Stimulated activated memory B cell treated with anti-CD40 and anti-IgM and Interleukin-4, amounts not matched to agents 10 μg/mL and 1 μg/mL and 100 μg/mL, for 72 hours (primary cell): Measurements from ENCODE around the gene MCF2L2.

Experiments
- ATAC-seq: fragments of 150-1000 bp; cut with Tn5 transposase; 2 replicates; pipeline ENCODE4 v1.10.0; 2021
- H3K27ac Mint-ChIP-seq: one replicate; pipeline ENCODE4 v1.8.0; 2022; ENCODE audit warnings: mild to moderate bottlenecking, mixed read lengths
- H3K27me3 Mint-ChIP-seq: one replicate; pipeline ENCODE4 v1.8.0; 2022; ENCODE audit warnings: mixed read lengths
- H3K36me3 Mint-ChIP-seq: one replicate; pipeline ENCODE4 v1.8.0; 2022; ENCODE audit warnings: mixed read lengths
- H3K4me1 Mint-ChIP-seq: one replicate; pipeline ENCODE4 v1.8.0; 2022; ENCODE audit warnings: mixed read lengths
- H3K4me3 Mint-ChIP-seq: one replicate; pipeline ENCODE4 v1.8.0; 2022; ENCODE audit warnings: mild to moderate bottlenecking, moderate library complexity, mixed read lengths
- H3K9me3 Mint-ChIP-seq: one replicate; pipeline ENCODE4 v1.8.0; 2022; ENCODE audit warnings: mixed read lengths

The MCF2L2 gene

DNA sequence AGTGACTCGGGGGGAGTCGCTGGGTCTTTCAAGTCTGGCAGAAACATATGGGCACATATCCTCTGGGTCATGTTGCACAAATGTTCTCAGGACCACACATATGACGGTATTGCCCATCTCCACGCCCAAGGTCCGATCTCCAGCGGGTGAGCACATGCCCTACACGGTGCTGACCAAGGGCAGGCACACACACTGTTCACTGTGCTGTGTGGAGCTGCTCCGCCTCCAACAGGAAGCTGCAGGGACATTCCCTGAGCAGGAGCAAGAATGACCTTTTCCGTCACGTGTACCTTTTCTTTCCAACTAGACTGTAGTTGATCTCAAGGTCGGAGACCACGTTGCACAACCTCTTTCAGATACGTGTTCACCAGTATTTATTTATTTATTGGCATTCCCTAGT lies 217.1 kb downstream of the MCF2L2 start:
- Mint-ChIP-seq H3K4me3 (no peak overlapping the region), H3K4me1 (peaks cover 26% of the 10 kb centered on the region), H3K27ac (no peak overlapping the region), H3K9me3 (no peaks in the 10 kb centered on the region), H3K36me3 (no peaks in the 10 kb centered on the region), H3K27me3 (peaks cover 46% of the 10 kb centered on the region)
- no peak for ATAC-seq

DNA sequence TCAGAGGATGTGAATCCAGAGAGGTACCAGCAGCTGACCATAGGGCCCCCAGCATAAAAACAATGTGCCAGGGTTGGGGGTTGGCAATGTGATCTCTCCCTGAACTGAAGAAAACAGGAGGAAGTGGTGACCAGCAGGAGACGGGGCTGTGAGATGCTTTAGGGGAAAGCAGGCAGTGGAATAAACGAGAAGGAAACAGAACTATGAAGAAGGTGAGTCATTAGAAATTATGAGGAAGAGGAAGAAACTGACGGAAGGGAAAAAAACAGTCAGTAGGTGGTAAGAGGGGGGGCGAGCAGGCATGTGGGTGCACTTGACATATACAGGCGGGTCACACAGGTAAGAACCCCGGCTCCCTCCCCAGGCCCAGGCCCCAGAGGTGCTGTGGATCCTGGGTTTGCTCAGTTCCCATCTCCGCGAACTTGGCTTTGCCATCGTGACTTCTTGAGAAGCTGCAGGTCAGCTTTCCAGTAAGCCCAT lies 217.5 kb downstream of the MCF2L2 start:
- Mint-ChIP-seq H3K9me3 (no peaks in the 10 kb centered on the region), H3K4me3 (no peak overlapping the region), H3K27me3 (peaks cover 48% of the 10 kb centered on the region), H3K36me3 (no peaks in the 10 kb centered on the region), H3K4me1 (peaks cover 26% of the 10 kb centered on the region), H3K27ac (peak overlapping the region; percentile 1)
- ATAC-seq, result peak; percentile 49

DNA sequence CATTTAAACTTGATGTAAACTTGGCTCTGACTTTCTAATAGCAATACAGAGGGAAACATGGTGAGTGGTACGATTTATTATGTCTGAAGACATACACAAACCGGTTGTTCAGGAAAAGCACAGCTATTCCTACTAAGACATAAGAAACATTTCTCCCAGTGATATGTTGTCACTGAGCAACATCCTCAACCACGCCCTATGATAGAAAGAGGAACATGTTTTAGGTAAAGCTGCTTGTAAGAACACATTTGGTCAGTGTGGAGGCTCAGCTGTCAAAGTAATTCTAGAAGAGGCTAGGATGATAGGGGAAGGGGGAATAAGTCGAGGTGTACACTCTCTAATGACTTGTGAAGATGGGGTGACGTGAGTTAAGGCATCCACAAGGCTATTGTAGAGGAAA lies 218.1 kb downstream of the MCF2L2 start:
- no peak for ATAC-seq
- H3K36me3 Mint-ChIP-seq, result no peaks in the 10 kb centered on the region
- no peak overlapping the region for H3K4me3 Mint-ChIP-seq
- H3K27ac Mint-ChIP-seq, result peak overlapping the region; percentile 1
- H3K4me1 Mint-ChIP-seq, result peaks cover 26% of the 10 kb centered on the region
- H3K9me3 Mint-ChIP-seq, result no peaks in the 10 kb centered on the region
- H3K27me3 Mint-ChIP-seq, result peaks cover 48% of the 10 kb centered on the region

DNA sequence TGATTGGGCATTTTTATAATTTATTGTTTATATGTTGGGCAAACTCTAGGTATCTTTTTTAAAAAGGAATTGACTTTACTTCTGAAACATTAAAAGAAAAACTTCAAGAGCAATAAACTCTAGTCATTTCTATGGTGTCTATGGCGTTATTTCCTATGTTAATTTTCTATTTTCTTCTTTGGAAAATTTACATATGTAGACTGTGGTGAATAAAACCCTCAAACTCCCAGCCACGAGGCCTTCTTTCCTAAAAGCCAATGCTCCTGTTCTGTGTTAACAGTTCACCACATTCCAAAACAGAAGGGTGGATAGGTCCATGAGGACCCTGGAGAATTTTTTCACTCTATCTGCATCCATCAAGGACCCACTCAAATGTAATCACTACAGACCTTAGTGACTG lies 219.6 kb downstream of the MCF2L2 start:
- H3K36me3 Mint-ChIP-seq, result peaks cover 7% of the 10 kb centered on the region
- H3K27ac Mint-ChIP-seq, result no peak overlapping the region
- peaks cover 5% of the 10 kb centered on the region for H3K9me3 Mint-ChIP-seq
- ATAC-seq, result no peak
- peaks cover 49% of the 10 kb centered on the region for H3K27me3 Mint-ChIP-seq
- no peak overlapping the region for H3K4me3 Mint-ChIP-seq
- peaks cover 16% of the 10 kb centered on the region for H3K4me1 Mint-ChIP-seq

DNA sequence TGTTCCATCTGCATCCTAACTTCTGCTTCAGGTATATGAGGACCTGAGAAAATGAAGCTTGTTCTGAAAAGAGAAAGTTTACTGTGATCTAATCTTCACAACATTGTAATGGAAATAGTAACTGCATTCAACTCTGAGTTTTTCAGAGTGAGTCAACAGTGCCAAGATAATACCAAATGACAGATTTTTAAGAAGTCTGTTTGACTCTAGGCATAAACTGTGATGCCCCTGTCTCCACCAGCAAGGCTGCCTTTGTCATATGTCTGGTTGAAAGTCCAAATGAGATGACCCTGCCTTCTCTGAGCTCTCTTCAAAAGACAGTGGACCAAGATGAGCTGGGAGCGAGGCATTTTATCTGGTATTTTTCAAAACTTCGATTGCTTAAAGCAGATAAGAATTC lies 220.2 kb downstream of the MCF2L2 start:
- peaks cover 10% of the 10 kb centered on the region for H3K9me3 Mint-ChIP-seq
- ATAC-seq, result no peak
- no peak overlapping the region for H3K4me3 Mint-ChIP-seq
- peaks cover 12% of the 10 kb centered on the region for H3K36me3 Mint-ChIP-seq
- H3K27ac Mint-ChIP-seq, result no peak overlapping the region
- H3K4me1 Mint-ChIP-seq, result peaks cover 15% of the 10 kb centered on the region
- H3K27me3 Mint-ChIP-seq, result peaks cover 53% of the 10 kb centered on the region

DNA sequence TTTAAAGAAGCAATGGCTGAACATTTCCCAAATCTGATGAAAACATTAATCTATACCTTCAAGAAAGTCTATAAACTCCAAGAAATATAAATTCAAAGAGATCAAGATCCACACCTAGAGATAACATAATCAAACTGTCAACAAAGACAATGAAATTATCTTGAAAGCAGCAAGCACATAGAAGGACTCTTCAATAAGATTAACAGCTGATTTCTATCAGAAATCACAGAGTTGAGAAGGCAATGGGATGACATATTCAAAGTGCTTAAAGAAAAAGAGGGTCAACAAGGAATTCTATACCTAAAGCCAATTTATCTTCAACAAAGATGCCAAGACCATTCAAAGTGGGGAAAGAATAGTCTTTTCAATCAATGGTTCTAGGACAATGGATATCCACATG lies 224.7 kb downstream of the MCF2L2 start:
- Mint-ChIP-seq H3K9me3 (peaks cover 11% of the 10 kb centered on the region), H3K36me3 (peaks cover 14% of the 10 kb centered on the region), H3K27me3 (peaks cover 45% of the 10 kb centered on the region), H3K27ac (no peak overlapping the region), H3K4me1 (no peaks in the 10 kb centered on the region), H3K4me3 (no peak overlapping the region)
- no peak for ATAC-seq

DNA sequence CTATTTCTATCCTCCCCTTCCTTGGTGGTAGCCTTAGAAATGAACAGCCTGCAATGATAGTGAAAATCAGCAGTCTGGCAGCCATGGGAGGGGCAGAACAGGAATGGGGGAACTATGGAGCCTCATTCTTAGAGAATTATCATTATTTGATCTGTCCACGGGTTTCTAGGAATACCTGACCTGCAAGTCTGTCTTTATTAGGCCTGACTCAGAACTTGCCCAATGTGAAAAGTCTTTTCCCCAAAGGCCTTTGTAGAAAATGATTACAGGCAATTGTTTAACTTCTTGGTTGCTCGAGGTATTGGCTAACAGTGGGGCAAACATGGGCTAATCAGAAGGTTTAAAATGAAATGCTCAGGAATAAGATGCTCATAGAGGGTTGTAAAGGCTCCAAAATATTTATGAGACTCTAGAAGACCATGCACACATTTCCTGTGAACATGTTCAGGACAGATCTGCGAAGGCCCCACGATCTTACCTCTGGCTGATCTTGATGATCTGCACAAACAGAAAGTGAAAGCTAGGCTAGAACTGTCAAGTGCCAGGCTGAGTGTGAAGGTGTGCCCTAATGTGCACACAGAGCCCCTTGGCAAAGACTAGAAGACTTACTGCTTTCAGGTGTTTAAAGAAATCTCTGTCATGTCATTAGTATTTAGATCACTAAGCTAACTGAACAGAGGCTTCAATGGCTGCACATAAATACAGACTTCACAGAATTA lies 226.3 kb downstream of the MCF2L2 start:
- H3K4me3 Mint-ChIP-seq, result no peak overlapping the region
- no peaks in the 10 kb centered on the region for H3K4me1 Mint-ChIP-seq
- H3K9me3 Mint-ChIP-seq, result peaks cover 11% of the 10 kb centered on the region
- H3K27me3 Mint-ChIP-seq, result peaks cover 47% of the 10 kb centered on the region
- no peak for ATAC-seq
- peaks cover 14% of the 10 kb centered on the region for H3K36me3 Mint-ChIP-seq
- H3K27ac Mint-ChIP-seq, result no peak overlapping the region

DNA sequence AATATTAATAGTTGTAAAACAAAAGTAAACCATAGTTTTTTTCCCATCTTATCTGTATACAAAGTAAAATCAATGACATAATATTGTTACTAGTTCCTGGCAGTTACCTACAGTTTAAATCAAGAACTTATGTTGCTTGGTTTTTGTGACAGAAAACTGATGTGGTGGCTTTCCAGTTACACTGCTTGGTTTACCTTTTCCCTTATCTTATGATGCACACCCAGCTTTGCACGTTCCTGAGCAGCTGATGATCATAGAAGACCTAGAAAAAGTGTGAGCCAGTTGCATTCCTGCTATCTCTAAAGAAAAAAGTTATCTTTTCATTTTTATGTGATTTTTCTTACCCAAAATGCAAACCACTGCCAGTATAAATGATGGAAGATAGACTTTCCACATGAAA lies 229.5 kb downstream of the MCF2L2 start:
- no peaks in the 10 kb centered on the region for H3K4me1 Mint-ChIP-seq
- peaks cover 48% of the 10 kb centered on the region for H3K27me3 Mint-ChIP-seq
- peaks cover 7% of the 10 kb centered on the region for H3K9me3 Mint-ChIP-seq
- peaks cover 8% of the 10 kb centered on the region for H3K36me3 Mint-ChIP-seq
- no peak overlapping the region for H3K27ac Mint-ChIP-seq
- ATAC-seq, result no peak
- no peak overlapping the region for H3K4me3 Mint-ChIP-seq

DNA sequence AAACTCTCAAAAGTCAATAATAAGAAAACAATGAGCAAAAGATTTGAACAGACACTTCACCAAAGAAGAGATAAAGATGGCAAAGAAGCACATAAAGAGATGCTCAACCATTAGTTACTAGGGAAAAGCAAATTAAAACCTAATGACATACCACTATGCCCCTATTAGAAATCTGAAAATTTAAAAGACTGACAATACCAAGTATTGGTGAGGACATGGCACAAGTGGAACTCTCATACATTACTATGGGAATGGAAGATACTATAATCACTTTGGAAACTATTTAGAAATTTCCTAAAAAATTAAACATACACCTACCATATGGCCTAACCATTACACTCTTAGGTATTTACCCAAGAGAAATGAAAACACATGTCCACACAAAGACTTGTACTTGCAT lies 230.7 kb downstream of the MCF2L2 start:
- no peak overlapping the region for H3K27ac Mint-ChIP-seq
- no peak for ATAC-seq

DNA sequence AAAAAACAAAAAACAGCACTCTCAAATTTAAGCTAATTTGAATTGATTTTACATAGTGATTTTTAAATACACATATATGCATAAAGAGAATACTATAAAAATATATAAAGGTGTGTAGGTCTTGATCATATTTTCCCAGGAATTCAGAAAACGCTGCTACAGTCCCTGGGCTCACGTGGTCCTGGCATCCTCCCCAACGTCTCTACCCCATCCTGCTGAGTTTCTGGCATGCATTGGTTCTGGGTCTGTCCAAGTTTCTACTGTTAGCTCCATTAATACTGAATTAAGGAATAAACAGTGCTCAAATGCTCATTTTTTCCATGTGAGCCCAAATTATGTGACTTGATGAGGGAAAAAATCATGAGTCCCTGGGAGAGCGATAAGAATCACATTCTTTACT lies 233.2 kb downstream of the MCF2L2 start:
- H3K27me3 Mint-ChIP-seq, result peaks cover 70% of the 10 kb centered on the region
- ATAC-seq, result no peak
- no peaks in the 10 kb centered on the region for H3K36me3 Mint-ChIP-seq
- no peaks in the 10 kb centered on the region for H3K9me3 Mint-ChIP-seq
- H3K27ac Mint-ChIP-seq, result no peak overlapping the region
- no peak overlapping the region for H3K4me3 Mint-ChIP-seq
- H3K4me1 Mint-ChIP-seq, result no peaks in the 10 kb centered on the region

More for the DNA sequence above, 230.7 kb downstream of the MCF2L2 start:
- no peak overlapping the region for H3K4me3 Mint-ChIP-seq
- H3K36me3 Mint-ChIP-seq, result no peaks in the 10 kb centered on the region
- H3K27me3 Mint-ChIP-seq, result peaks cover 50% of the 10 kb centered on the region
- H3K4me1 Mint-ChIP-seq, result no peaks in the 10 kb centered on the region
- H3K9me3 Mint-ChIP-seq, result no peaks in the 10 kb centered on the region

DNA sequence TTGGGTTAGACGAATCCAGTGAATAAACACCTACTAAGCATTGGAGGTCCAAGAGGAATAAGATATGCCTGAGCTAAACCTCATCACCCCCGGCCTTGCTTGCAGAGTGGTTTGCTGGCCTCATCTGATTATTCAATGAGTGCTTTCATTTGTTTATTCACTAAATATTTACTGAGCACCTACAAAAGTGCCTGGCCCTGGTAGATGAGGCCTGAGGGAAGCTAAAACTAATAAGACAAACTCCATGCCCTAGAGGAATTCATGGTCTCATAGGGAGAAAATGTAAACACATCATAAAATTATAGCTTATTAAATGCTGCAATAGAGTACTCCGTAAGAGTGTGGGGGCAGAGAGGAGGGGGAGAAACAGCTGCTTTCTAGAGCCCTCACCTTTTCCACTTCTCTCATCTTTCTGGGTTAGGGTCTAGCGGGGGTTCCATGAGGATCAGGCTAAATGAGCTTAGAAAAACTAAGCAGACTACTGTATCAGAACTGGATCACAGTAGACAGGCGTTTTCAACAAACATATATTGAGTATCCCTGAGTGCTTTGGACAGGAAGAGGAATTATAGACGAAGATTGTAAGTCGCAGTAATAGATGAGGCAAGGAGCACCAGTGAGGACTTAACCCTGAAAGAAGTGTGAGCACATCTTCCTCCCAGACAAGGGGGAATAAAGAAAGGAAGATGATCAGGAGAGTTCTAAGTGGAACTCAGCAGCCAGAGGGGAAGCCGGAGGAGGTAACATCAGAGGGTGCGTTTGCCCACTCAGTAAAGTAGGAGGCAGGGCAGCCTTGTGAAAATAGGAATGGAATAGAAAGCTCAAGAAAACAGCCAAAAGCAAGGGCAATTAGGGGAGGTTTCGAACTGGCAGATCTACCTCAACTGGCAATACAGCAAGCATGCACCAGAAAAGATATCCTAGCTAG lies 234.4 kb downstream of the MCF2L2 start:
- ATAC-seq, result no peak
- H3K27ac Mint-ChIP-seq, result no peak overlapping the region
- no peaks in the 10 kb centered on the region for H3K4me1 Mint-ChIP-seq
- H3K36me3 Mint-ChIP-seq, result no peaks in the 10 kb centered on the region
- no peak overlapping the region for H3K4me3 Mint-ChIP-seq
- no peaks in the 10 kb centered on the region for H3K9me3 Mint-ChIP-seq
- peaks cover 83% of the 10 kb centered on the region for H3K27me3 Mint-ChIP-seq

DNA sequence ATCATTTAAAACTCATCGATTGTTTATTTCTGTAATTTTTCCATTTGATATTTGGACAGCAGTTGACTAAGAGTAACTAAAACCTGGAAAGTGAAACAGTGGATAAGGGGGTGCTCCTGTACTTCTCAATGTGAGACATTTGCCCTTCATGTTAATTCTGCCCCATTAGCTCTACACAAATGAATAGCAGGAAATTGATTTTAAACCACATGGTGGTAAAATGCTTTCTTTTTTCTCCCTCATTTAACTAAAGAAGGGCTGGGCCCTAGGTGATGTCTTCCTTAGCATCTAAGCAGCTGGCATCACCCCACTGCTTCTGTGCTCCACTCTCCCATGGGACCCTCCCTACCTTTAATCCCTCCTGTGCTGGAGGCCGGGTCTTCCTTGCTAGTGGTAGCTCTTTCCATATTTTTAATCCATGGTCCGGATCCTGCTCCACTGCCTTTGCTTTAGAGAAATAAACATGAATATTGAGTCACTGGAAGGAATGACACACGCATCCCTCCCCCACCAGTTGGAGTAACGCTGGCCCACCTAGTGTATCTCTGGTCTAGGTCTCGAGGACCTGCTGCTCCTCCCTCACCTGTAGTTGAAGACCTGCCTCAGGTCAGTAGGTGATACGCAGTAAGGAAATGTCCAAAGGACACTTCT lies 235.6 kb downstream of the MCF2L2 start:
- no peak for ATAC-seq
- Mint-ChIP-seq H3K27ac (no peak overlapping the region), H3K4me1 (no peaks in the 10 kb centered on the region), H3K9me3 (no peaks in the 10 kb centered on the region), H3K36me3 (no peaks in the 10 kb centered on the region), H3K27me3 (peaks cover 90% of the 10 kb centered on the region), H3K4me3 (no peak overlapping the region)

DNA sequence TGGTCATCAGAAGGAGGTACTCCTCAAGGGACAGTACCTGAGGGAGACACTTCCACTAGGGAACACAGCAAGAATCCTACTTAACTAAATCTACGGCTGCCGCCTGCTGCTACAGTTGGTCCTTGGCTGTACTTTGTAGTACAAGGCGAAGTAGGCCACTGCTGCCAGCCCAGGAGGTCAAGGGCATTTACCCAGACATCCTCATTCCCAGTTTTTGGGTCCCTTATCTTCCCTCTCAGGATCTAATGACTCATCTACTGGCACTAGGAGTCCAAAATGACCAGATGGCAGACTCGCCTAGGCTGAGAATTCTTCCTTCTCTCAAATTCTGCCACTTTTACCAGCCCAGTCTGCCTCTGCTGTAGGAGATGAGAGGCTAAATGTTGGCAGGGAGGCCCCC lies 238.8 kb downstream of the MCF2L2 start:
- no peak overlapping the region for H3K4me3 Mint-ChIP-seq
- ATAC-seq, result no peak
- H3K9me3 Mint-ChIP-seq, result no peaks in the 10 kb centered on the region
- peaks cover 68% of the 10 kb centered on the region for H3K27me3 Mint-ChIP-seq
- no peaks in the 10 kb centered on the region for H3K36me3 Mint-ChIP-seq
- H3K27ac Mint-ChIP-seq, result no peak overlapping the region
- H3K4me1 Mint-ChIP-seq, result peaks cover 11% of the 10 kb centered on the region

DNA sequence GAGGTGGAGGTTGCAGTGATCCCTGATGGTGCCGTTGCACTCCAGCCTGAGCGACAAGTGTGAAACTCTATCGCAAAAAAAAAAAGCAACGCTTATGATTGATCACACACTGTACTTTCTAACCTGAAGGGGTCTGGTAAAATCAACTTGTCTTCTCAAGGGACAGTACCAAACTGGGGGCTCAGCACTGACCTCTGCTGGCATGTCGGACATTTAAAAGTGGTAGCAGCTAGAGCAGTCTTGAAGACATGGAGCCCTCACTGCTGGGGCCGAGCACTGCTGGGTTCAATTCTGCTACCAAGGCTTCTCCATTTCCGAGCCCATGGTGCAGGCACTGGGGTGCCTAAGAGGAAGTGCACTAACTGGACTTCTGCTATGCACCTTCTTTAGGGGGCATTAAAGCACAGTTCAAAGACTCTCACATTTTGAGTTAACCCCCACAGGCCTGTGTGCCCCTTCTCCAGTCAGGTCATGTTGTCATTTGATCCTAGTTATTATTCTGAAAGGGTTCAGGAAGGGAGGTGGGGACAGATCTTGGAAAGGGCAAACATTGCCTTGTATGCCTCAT lies 239.4 kb downstream of the MCF2L2 start:
- H3K4me1 Mint-ChIP-seq, result peaks cover 11% of the 10 kb centered on the region
- H3K4me3 Mint-ChIP-seq, result no peak overlapping the region
- peak; percentile 66 for ATAC-seq
- H3K27me3 Mint-ChIP-seq, result peaks cover 68% of the 10 kb centered on the region
- H3K27ac Mint-ChIP-seq, result no peak overlapping the region
- H3K36me3 Mint-ChIP-seq, result no peaks in the 10 kb centered on the region
- H3K9me3 Mint-ChIP-seq, result no peaks in the 10 kb centered on the region

DNA sequence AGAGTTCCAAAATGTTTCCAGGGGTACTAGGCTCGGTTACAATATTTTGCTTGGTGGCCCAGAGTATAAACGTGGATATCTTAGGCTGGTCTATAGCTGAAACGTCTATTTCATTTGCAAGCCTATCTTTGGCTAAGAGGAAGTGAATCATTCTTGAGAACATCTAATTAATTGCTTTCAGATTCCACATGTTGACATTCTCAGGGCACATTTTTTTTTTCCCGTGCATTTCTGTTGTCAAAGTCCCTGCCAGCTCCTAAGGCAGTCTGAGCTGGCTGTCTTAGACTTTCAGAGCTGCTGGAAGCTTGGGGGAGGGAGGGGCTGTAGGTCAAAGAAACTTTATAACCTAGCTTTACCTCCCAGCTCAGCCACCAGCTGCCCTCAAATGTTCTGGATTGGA lies 242.7 kb downstream of the MCF2L2 start:
- ATAC-seq, result no peak
- Mint-ChIP-seq H3K36me3 (no peaks in the 10 kb centered on the region), H3K4me3 (no peak overlapping the region), H3K4me1 (peaks cover 11% of the 10 kb centered on the region), H3K9me3 (no peaks in the 10 kb centered on the region), H3K27me3 (peaks cover 68% of the 10 kb centered on the region), H3K27ac (no peak overlapping the region)
